Prostate gland (tissue), 2 donors: ENCODE results near the gene TEP1. TPM values are rescaled to one million over a fixed set of nuclear protein-coding genes. Genes with fewer than 3 reads are reported as not detected.
A peak's percentile ranks its signal among the peaks of the same experiment; 100 is the strongest.

ENCODE experiments used
- DNase-seq: peaks from one replicate; pipeline ENCODE4 v3.0.0-alpha.2; 2019; ENCODE audit warnings: low spot score
- H3K27ac ChIP-seq, 2 donors: fragments of 200-600 bp; sonication (generic); 2 replicates each; pipeline ENCODE4 v1.5.1; 2017 to 2019
- H3K27me3 ChIP-seq: fragments of 200-600 bp; sonication (generic); replicated peaks from 2 replicates; pipeline ENCODE4 v1.5.1; 2019; ENCODE audit not compliant: insufficient read depth
- H3K36me3 ChIP-seq, 2 donors: fragments of 200-600 bp; sonication (generic); 1 replicate in 1 of 2; 2 replicates in 1 of 2; pipeline versions ENCODE4 v1.5.1 to v1.8.1; 2017 to 2019
- H3K4me1 ChIP-seq: fragments of 200-600 bp; sonication (generic); replicated peaks from 2 replicates; pipeline ENCODE4 v1.5.1; 2019
- H3K4me3 ChIP-seq, 2 donors: fragments of 200-600 bp; sonication (generic); 2 replicates each; pipeline ENCODE4 v1.5.1; 2017 to 2019
- H3K9me3 ChIP-seq: fragments of 200-600 bp; sonication (generic); 2 replicates; pipeline ENCODE4 v1.5.1; 2017
- POLR2A ChIP-seq: fragments of 450-650 bp; IDR thresholded peaks from one replicate; pipeline ENCODE4 v1.6.1; 2016; ENCODE audit warnings: antibody characterized with exemption, mild to moderate bottlenecking
- POLR2AphosphoS5 ChIP-seq: sonication (generic); formaldehyde crosslinking; IDR thresholded peaks from one replicate; pipeline ENCODE4 v1.6.1; 2017; ENCODE audit warnings: antibody characterized with exemption
- WGBS: methylation state at CpG from one replicate; pipeline ENCODE4 v1.1.5; 2018; 5-methylcytosine and 5-hydroxymethylcytosine counted together
- intact Hi-C: fragments of 100-400 bp; cut with DNase I; formaldehyde crosslinking; loops from one replicate; pipeline ENCODE4 v1.14.2; 2022
- total RNA-seq, 2 donors: library from RNA; depleted of rRNA; stranded (reverse); fragments of >200 nt; gene quantifications; one replicate each; pipeline ENCODE4 v1.1.0, GENCODE V29; 2016
- TF ChIP-seq, protein P1 (sequence below), 4 experiments: fragments of 200-600 bp in 2 of 4; fragments of 450-650 bp in 2 of 4; sonication (generic) in 2 of 4; IDR thresholded peaks; 1 replicate in 3 of 4; 2 replicates in 1 of 4; pipeline ENCODE4 v1.5.1; 2016 to 2019; ENCODE audit warnings: antibody characterized with exemption in 4 of 4, mild to moderate bottlenecking in 2 of 4, moderate library complexity in 2 of 4

TEP1 gene
- total RNA-seq, 2 donors from 2014 or later: 25.8 to 31.0 TPM

GRCh38 chr14:20413744-20414082 lies 412 bp upstream of the TEP1 start:
- WGBS: 2% methylated on average over 9 of the region's 9 CpGs
- intact Hi-C loops: loop anchor here (1.0 to 5.0 kb wide), 4 partner anchors 42 to 271 kb away; partner anchors contain the start of genes APEX1, CCNB1IP1 and RNASE4
- Histone ChIP-seq H3K9me3 (no peaks in the 10 kb centered on the region), H3K27me3 (no peaks in the 10 kb centered on the region), H3K4me3 (peak overlapping the region; percentile 81 to 84), H3K27ac (peak overlapping the region; percentile 97 to 99), H3K36me3 (no peaks in the 10 kb centered on the region), H3K4me1 (no peaks in the 10 kb centered on the region)
- no peak for DNase-seq
- no peak for TF ChIP-seq POLR2A
- no peak for TF ChIP-seq POLR2AphosphoS5

DNA sequence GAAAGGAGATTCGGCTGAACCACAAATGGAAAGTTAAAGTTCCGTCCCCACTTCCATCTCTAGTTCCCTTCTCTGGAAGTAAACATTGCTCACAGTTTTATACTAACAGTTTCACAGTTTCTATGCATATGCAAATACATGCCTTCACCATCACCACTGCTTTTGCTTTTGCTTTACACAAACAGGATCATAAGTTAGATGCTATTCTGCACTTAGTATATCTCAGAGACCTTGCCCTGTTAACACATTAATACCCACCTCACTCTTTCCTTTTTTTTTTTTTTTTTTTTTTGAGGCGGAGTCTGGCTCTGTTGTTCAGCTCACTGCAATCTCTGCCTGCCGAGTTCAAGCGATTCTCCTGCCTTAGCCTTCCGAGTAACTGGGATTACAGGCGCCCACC lies 890 bp downstream of the TEP1 start:
- H3K4me3 ChIP-seq: peak overlapping the region; percentile 81 to 84
- 3% methylated on average over 7 of the region's 7 CpGs for WGBS
- no peak for DNase-seq
- intact Hi-C loops: loop anchor here (2.0 to 5.0 kb wide), 3 partner anchors 80 to 272 kb away; partner anchors contain the start of genes CCNB1IP1 and RNASE4
- no peak for TF ChIP-seq POLR2A
- TF ChIP-seq POLR2AphosphoS5: no peak
- TF ChIP-seq, protein P1, sequence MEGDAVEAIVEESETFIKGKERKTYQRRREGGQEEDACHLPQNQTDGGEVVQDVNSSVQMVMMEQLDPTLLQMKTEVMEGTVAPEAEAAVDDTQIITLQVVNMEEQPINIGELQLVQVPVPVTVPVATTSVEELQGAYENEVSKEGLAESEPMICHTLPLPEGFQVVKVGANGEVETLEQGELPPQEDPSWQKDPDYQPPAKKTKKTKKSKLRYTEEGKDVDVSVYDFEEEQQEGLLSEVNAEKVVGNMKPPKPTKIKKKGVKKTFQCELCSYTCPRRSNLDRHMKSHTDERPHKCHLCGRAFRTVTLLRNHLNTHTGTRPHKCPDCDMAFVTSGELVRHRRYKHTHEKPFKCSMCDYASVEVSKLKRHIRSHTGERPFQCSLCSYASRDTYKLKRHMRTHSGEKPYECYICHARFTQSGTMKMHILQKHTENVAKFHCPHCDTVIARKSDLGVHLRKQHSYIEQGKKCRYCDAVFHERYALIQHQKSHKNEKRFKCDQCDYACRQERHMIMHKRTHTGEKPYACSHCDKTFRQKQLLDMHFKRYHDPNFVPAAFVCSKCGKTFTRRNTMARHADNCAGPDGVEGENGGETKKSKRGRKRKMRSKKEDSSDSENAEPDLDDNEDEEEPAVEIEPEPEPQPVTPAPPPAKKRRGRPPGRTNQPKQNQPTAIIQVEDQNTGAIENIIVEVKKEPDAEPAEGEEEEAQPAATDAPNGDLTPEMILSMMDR (IDR thresholded peaks at IDR 0.05): no peak
- no peaks in the 10 kb centered on the region for H3K4me1 ChIP-seq
- peaks cover 3 to 7% of the 10 kb centered on the region in 2 donors for H3K36me3 ChIP-seq
- peak overlapping the region; percentile 97 to 99 for H3K27ac ChIP-seq
- no peaks in the 10 kb centered on the region for H3K9me3 ChIP-seq
- no peaks in the 10 kb centered on the region for H3K27me3 ChIP-seq

- intact Hi-C loops: no loop called here
- Histone ChIP-seq H3K27ac (no peak overlapping the region), H3K9me3 (no peaks in the 10 kb centered on the region), H3K4me3 (no peak overlapping the region), H3K27me3 (no peaks in the 10 kb centered on the region), H3K4me1 (no peaks in the 10 kb centered on the region), H3K36me3 (peaks cover 7 to 9% of the 10 kb centered on the region in 2 donors)
- 71% methylated on average over 2 of the region's 2 CpGs for WGBS
- no peak for TF ChIP-seq POLR2AphosphoS5
- TF ChIP-seq, protein P1 (IDR thresholded peaks at IDR 0.05): no peak
- no peak for TF ChIP-seq POLR2A
- DNase-seq: no peak
Observed at GRCh38 chr14:20409226-20409625, 4.1 kb downstream of the TEP1 start.

DNA sequence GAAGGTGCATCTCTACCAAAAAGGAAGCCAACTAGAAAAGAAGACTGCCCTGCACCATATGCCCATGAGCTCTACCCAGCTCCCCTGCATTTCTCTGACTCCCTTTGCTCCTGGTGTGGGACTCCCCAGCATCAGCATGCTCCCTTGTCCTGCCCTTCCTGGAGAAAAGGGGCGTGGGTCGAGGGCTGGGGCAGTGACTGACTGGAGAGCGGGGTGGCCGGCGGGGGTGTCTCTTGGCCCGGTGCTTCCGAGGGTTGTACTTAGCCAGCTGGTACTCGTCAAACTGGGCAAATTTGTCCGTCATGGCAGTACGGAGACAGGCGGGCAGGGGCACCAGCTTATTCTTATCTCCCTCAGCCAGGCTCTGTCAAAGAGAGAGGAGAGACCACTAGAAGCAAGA lies 9.8 kb downstream of the TEP1 start:
- Histone ChIP-seq H3K4me3 (no peak overlapping the region), H3K27ac (no peak overlapping the region), H3K27me3 (no peaks in the 10 kb centered on the region), H3K9me3 (no peaks in the 10 kb centered on the region), H3K36me3 (peaks cover 9 to 16% of the 10 kb centered on the region in 2 donors), H3K4me1 (no peaks in the 10 kb centered on the region)
- TF ChIP-seq, protein P1 (IDR thresholded peaks at IDR 0.05): no peak
- TF ChIP-seq POLR2A (no peak), POLR2AphosphoS5 (no peak)
- intact Hi-C loops: no loop called here
- 92% methylated on average over 11 of the region's 11 CpGs for WGBS
- DNase-seq: no peak

DNA sequence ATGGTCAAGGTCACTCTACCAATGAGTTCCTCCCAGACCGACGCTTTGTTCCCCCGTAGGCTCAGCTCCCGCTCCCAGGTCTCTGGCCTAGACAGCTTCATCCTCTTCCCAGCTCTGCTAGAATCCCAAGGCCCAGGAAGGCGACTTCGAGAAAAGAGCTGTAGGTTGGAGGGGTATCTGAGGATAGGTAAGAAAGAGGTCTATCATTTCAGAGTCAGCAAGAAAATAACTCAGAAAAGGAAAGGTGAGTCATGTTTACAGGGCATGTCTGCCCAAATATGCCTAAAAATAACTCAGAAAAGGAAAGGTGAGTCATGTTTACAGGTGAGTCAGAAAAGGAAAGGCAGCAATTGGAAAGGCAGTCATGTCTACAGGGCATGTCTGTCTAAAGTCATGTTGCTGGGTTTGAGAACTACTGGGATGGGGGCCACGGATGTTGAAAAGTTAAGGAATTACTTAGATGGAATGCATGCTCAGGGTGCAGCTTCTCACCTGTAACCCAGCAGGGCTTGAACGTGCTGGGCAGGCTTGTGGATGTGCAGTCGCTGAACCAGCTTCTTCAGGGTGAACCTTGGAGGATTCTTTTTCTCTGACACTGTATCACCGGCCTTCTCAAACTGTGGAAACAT lies 12.2 kb downstream of the TEP1 start:
- 88% methylated on average over 10 of the region's 10 CpGs for WGBS
- intact Hi-C loops: no loop called here
- H3K27ac ChIP-seq: no peak overlapping the region
- no peaks in the 10 kb centered on the region for H3K27me3 ChIP-seq
- DNase-seq: no peak
- TF ChIP-seq, protein P1 (IDR thresholded peaks at IDR 0.05): no peak
- no peak for TF ChIP-seq POLR2A
- no peak for TF ChIP-seq POLR2AphosphoS5
- no peaks in the 10 kb centered on the region for H3K4me1 ChIP-seq
- H3K36me3 ChIP-seq: peaks cover 1 to 9% of the 10 kb centered on the region in 2 donors
- H3K4me3 ChIP-seq: no peak overlapping the region
- H3K9me3 ChIP-seq: no peaks in the 10 kb centered on the region
